ENCODE data around the gene EPB41L4A. TPM values are rescaled to one million over a fixed set of nuclear protein-coding genes. Genes with fewer than 3 reads are reported as not detected.

EPB41L4A gene
- total RNA-seq, 1 experiment from 2014 or later, result 28.6 TPM

DNA sequence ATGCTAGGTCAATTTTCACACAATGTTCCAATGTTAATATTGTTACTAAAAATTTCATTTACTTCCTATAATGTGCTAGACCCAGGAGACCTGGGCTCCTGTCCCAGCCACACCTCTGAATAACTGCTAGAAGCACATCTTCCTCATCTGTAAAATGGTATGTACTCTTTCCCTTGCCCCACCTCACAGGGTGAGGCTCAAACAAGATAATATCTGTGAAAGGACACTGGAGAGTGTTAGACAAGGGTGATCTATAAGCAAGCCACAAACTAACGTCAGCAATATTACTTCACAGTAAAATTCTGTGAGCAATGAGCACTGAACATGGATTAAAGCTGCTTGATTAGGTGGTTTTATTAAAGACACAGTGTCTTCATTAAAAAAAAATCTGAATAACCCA, 186.4 kb downstream of the EPB41L4A start:
- DNase-seq, result no peak
- no peak for TF ChIP-seq CTCF (IDR thresholded peaks at IDR 0.05; ENCODE audit: unreplicated experiment)
- Mint-ChIP-seq H3K9me3 (ENCODE audit: low read depth, unreplicated experiment) (no peaks in the 10 kb centered on the region), H3K4me1 (ENCODE audit: low read depth, unreplicated experiment) (peaks cover 63% of the 10 kb centered on the region), H3K36me3 (ENCODE audit: insufficient read depth, unreplicated experiment) (peaks cover 17% of the 10 kb centered on the region), H3K27ac (ENCODE audit: unreplicated experiment) (peak overlapping the region; percentile 83), H3K4me3 (ENCODE audit: low read depth, unreplicated experiment) (no peak overlapping the region), H3K27me3 (ENCODE audit: unreplicated experiment) (no peaks in the 10 kb centered on the region)
- intact Hi-C loops (cut with micrococcal nuclease; ENCODE audit: unreplicated experiment), result no loop called here
- CTCF ChIA-PET, result no interaction called here
- no TSS peak for BruUV-seq (replicated peaks)

DNA sequence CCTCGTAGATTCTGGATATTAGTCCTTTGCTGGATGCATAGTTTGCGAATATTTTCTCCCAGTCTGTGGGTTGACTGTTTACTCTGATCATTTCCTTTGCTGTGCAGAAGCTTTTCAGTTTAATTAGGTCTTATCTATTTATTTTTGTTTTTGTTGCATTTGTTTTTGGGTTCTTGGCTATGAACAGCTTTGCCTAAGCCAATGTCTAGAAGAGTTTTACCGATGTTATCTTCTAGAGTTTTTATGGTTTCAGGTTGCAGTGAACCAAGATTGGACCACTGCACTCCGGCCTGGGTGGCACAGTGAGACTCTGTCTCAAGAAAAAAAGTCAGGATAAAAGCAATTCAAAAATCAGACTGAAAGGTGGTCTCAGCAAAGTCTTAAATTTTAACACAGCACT, 188.5 kb downstream of the EPB41L4A start:
- BruUV-seq (replicated peaks), result no TSS peak
- Mint-ChIP-seq H3K4me3 (ENCODE audit: low read depth, unreplicated experiment) (no peak overlapping the region), H3K9me3 (ENCODE audit: low read depth, unreplicated experiment) (no peaks in the 10 kb centered on the region), H3K4me1 (ENCODE audit: low read depth, unreplicated experiment) (peaks cover 43% of the 10 kb centered on the region), H3K27me3 (ENCODE audit: unreplicated experiment) (no peaks in the 10 kb centered on the region), H3K36me3 (ENCODE audit: insufficient read depth, unreplicated experiment) (peaks cover 18% of the 10 kb centered on the region), H3K27ac (ENCODE audit: unreplicated experiment) (peak overlapping the region; percentile 45)
- no peak for TF ChIP-seq CTCF (IDR thresholded peaks at IDR 0.05; ENCODE audit: unreplicated experiment)
- no peak for DNase-seq
- intact Hi-C loops (cut with micrococcal nuclease; ENCODE audit: unreplicated experiment), result no loop called here
- CTCF ChIA-PET, result no interaction called here

DNA sequence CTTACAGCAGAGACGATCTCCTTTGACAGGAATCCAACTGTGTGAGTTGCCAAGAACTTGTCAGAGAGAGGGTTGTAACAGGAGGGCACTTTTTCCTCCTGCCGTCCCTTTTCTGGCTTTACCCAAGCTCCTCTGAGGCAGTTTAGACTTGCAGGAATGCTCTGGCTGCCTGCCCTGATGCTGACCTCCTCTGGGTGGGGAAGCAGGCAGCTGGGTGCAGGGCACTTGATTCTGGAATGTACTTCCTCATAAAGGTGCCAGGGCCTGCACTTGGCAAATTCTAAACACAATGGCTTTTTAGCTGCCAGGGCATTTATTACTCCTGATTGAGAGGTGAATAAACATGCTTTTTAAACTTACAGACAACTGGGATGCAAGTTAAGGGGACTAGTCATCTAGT, 190.4 kb downstream of the EPB41L4A start:
- TF ChIP-seq CTCF (IDR thresholded peaks at IDR 0.05; ENCODE audit: unreplicated experiment), result no peak
- BruUV-seq (replicated peaks), result no TSS peak
- CTCF ChIA-PET, result interaction anchor here (1.0 to 3.5 kb wide), 3 partner anchors 16 to 191 kb away, joined by 3 to 24 read pairs (median 3); partner anchors contain the start of gene EPB41L4A
- Mint-ChIP-seq H3K4me1 (ENCODE audit: low read depth, unreplicated experiment) (peaks cover 28% of the 10 kb centered on the region), H3K27ac (ENCODE audit: unreplicated experiment) (no peak overlapping the region), H3K27me3 (ENCODE audit: unreplicated experiment) (no peaks in the 10 kb centered on the region), H3K36me3 (ENCODE audit: insufficient read depth, unreplicated experiment) (peaks cover 13% of the 10 kb centered on the region), H3K9me3 (ENCODE audit: low read depth, unreplicated experiment) (no peaks in the 10 kb centered on the region), H3K4me3 (ENCODE audit: low read depth, unreplicated experiment) (peak overlapping the region; percentile 67)
- intact Hi-C loops (cut with micrococcal nuclease; ENCODE audit: unreplicated experiment), result loop anchor here (5.0 kb wide), 3 partner anchors 89 to 189 kb away; partner anchors contain the start of gene EPB41L4A
- DNase-seq, result peak; percentile 96

GRCh38 chr5:112227911-112228631, 191.0 kb downstream of the EPB41L4A start:
- CTCF ChIA-PET, result interaction anchor here (0.5 to 3.5 kb wide), 5 partner anchors 9 to 1807 kb away, joined by 3 to 24 read pairs (median 3); partner anchors contain the start of gene EPB41L4A
- intact Hi-C loops (cut with micrococcal nuclease; ENCODE audit: unreplicated experiment), result loop anchor here (5.0 kb wide), 3 partner anchors 89 to 189 kb away; partner anchors contain the start of gene EPB41L4A

More at GRCh38 chr5:112227911-112228631, 191.0 kb downstream of the EPB41L4A start:
- Mint-ChIP-seq H3K27me3 (ENCODE audit: unreplicated experiment) (no peaks in the 10 kb centered on the region), H3K27ac (ENCODE audit: unreplicated experiment) (no peak overlapping the region), H3K4me3 (ENCODE audit: low read depth, unreplicated experiment) (peak overlapping the region; percentile 67), H3K36me3 (ENCODE audit: insufficient read depth, unreplicated experiment) (peaks cover 16% of the 10 kb centered on the region), H3K9me3 (ENCODE audit: low read depth, unreplicated experiment) (no peaks in the 10 kb centered on the region), H3K4me1 (ENCODE audit: low read depth, unreplicated experiment) (peaks cover 29% of the 10 kb centered on the region)
- no peak for DNase-seq
- no peak for TF ChIP-seq CTCF (IDR thresholded peaks at IDR 0.05; ENCODE audit: unreplicated experiment)
- TSS peak; percentile 59 for BruUV-seq (replicated peaks)
